Prostate gland (tissue), 2 donors: ENCODE data around the gene TBCC. TPM values are rescaled to one million over a fixed set of nuclear protein-coding genes. Genes with fewer than 3 reads are reported as not detected.

Source experiments
- DNase-seq: peaks from one replicate; pipeline ENCODE4 v3.0.0-alpha.2; 2019; ENCODE audit warnings: low spot score
- H3K27ac ChIP-seq, 2 donors: fragments of 200-600 bp; sonication (generic); 2 replicates each; pipeline ENCODE4 v1.5.1; 2017 to 2019
- H3K27me3 ChIP-seq: fragments of 200-600 bp; sonication (generic); replicated peaks from 2 replicates; pipeline ENCODE4 v1.5.1; 2019; ENCODE audit not compliant: insufficient read depth
- H3K36me3 ChIP-seq, 2 donors: fragments of 200-600 bp; sonication (generic); 1 replicate in 1 of 2; 2 replicates in 1 of 2; pipeline versions ENCODE4 v1.5.1 to v1.8.1; 2017 to 2019
- H3K4me1 ChIP-seq: fragments of 200-600 bp; sonication (generic); replicated peaks from 2 replicates; pipeline ENCODE4 v1.5.1; 2019
- H3K4me3 ChIP-seq, 2 donors: fragments of 200-600 bp; sonication (generic); 2 replicates each; pipeline ENCODE4 v1.5.1; 2017 to 2019
- H3K9me3 ChIP-seq: fragments of 200-600 bp; sonication (generic); 2 replicates; pipeline ENCODE4 v1.5.1; 2017
- CTCF ChIP-seq, 4 experiments: fragments of 200-600 bp in 2 of 4; fragments of 450-650 bp in 2 of 4; sonication (generic) in 2 of 4; IDR thresholded peaks; 1 replicate in 3 of 4; 2 replicates in 1 of 4; pipeline ENCODE4 v1.5.1; 2016 to 2019; ENCODE audit warnings: antibody characterized with exemption in 4 of 4, mild to moderate bottlenecking in 2 of 4, moderate library complexity in 2 of 4
- POLR2A ChIP-seq: fragments of 450-650 bp; IDR thresholded peaks from one replicate; pipeline ENCODE4 v1.6.1; 2016; ENCODE audit warnings: antibody characterized with exemption, mild to moderate bottlenecking
- POLR2AphosphoS5 ChIP-seq: sonication (generic); formaldehyde crosslinking; IDR thresholded peaks from one replicate; pipeline ENCODE4 v1.6.1; 2017; ENCODE audit warnings: antibody characterized with exemption
- WGBS: methylation state at CpG from one replicate; pipeline ENCODE4 v1.1.5; 2018; 5-methylcytosine and 5-hydroxymethylcytosine counted together
- intact Hi-C: fragments of 100-400 bp; cut with DNase I; formaldehyde crosslinking; loops from one replicate; pipeline ENCODE4 v1.14.2; 2022
- total RNA-seq, 2 donors: library from RNA; depleted of rRNA; stranded (reverse); fragments of >200 nt; gene quantifications; one replicate each; pipeline ENCODE4 v1.1.0, GENCODE V29; 2016

Gene TBCC
- total RNA-seq, 2 donors from 2014 or later: 43.4 to 59.8 TPM

GRCh38 chr6:42783876-42784642, 38.2 kb upstream of the TBCC start:
- intact Hi-C loops: no loop called here
- TF ChIP-seq POLR2AphosphoS5: no peak
- peak in 1 of 4 experiments; percentile 18 for TF ChIP-seq CTCF (IDR thresholded peaks at IDR 0.05)
- no peaks in the 10 kb centered on the region for H3K9me3 ChIP-seq
- H3K27me3 ChIP-seq: no peaks in the 10 kb centered on the region
- H3K4me1 ChIP-seq: no peaks in the 10 kb centered on the region
- 1% methylated on average over 10 of the region's 10 CpGs for WGBS
- peak overlapping the region; percentile 67 to 98 for H3K4me3 ChIP-seq
- no peak for DNase-seq
- no peaks in the 10 kb centered on the region for H3K36me3 ChIP-seq
- H3K27ac ChIP-seq: peak overlapping the region; percentile 98 to 100

DNA sequence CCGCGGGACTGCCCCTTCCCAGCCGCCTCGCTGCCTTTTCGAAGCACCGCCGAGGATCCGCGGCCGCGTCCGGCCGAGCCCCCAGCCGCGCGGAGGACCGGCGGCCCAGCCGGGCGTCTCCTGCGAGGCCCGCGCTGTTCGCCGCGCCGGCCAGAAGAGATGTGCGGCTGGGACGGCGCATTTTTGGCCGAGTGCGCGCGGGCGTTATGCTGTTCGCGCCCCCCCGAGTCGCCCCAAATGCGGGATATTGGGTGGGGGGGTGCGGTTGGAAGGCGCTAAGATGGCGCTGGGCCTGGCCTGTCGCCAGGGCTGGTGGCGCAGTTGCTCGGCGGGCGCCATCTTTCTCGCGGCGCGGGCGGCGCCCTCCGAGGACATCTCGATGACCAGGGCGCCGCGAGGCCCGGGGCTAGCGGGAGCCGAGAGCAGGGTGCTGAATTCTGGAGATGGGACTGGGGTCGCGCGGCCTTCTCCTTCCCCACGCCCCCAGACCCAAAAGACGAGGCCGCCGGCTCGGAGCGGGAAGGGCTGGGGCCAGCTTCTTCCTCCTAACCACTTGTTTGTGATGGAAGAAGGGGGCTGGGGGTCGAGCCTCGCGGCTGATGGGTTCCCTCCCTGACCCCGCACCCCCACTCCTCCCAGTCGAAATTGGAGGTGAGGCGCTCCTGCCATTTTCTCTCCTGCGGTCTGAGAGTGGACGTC, 37.4 kb upstream of the TBCC start:
- Histone ChIP-seq H3K9me3 (no peaks in the 10 kb centered on the region), H3K27ac (peak overlapping the region; percentile 98 to 100), H3K27me3 (no peaks in the 10 kb centered on the region), H3K4me3 (peak overlapping the region; percentile 67 to 98), H3K36me3 (no peaks in the 10 kb centered on the region), H3K4me1 (no peaks in the 10 kb centered on the region)
- DNase-seq: peak; percentile 68
- TF ChIP-seq CTCF (IDR thresholded peaks at IDR 0.05): no peak
- peak; percentile 45 for TF ChIP-seq POLR2AphosphoS5
- peak; percentile 15 for TF ChIP-seq POLR2A
- under 1% methylated on average over 70 of the region's 79 CpGs for WGBS
- intact Hi-C loops: no loop called here

DNA sequence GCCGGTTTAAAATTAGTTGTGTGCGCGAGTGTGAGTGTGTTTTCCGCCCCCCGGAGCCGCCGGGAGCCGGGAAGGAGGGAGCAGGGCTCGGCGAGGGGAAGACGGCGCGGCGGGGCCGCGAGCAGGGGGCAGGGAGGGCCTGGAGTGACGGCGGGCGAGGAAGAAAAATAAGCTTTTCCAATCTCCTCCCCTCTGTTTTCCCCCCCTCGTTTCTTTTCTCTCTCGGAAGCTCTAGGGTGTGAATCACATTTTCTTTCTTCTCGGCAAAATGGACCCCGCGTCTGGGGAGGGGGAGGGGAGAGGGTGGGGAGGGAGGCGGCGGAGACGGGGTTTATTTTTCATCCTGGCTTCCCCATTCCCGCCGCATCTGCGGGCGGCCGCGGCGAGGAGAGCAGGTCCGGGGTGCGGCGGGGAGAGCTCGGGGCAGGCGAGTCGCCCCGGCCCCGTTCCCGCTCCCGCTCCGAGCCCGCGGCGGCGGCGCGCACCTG, 36.8 kb upstream of the TBCC start:
- Histone ChIP-seq H3K36me3 (no peaks in the 10 kb centered on the region), H3K4me3 (peak overlapping the region; percentile 67 to 98), H3K9me3 (no peaks in the 10 kb centered on the region), H3K27ac (peak overlapping the region; percentile 98 to 100), H3K4me1 (no peaks in the 10 kb centered on the region), H3K27me3 (no peaks in the 10 kb centered on the region)
- intact Hi-C loops: no loop called here
- under 1% methylated on average over 32 of the region's 51 CpGs for WGBS
- peak; percentile 56 for TF ChIP-seq POLR2A
- TF ChIP-seq POLR2AphosphoS5: peak; percentile 46
- no peak for TF ChIP-seq CTCF (IDR thresholded peaks at IDR 0.05)
- DNase-seq: peak; percentile 61

- Histone ChIP-seq H3K9me3 (no peaks in the 10 kb centered on the region), H3K4me3 (peak within 1 kb of the TSS; percentile 67 to 98), H3K36me3 (no peaks in the 10 kb centered on the region), H3K4me1 (no peaks in the 10 kb centered on the region), H3K27ac (peak within 1 kb of the TSS; percentile 98 to 100), H3K27me3 (no peaks in the 10 kb centered on the region)
- peak; percentile 59 for DNase-seq
- TF ChIP-seq POLR2AphosphoS5: peak; percentile 50
- no peak for TF ChIP-seq CTCF (IDR thresholded peaks at IDR 0.05)
- TF ChIP-seq POLR2A: no peak
- intact Hi-C loops: loop anchor here (1.0 kb wide), 1 partner anchor 36 kb away; the partner anchor contains the start of gene TBCC
- WGBS: under 1% methylated on average over 65 of the region's 70 CpGs
Observed at GRCh38 chr6:42781796-42782688, 36.1 kb upstream of the TBCC start, which contains the start of gene BICRAL. BICRAL (plus strand) TSS chr6:42782052; CDS start chr6:42822023, 39,971 bp downstream.
